Neuron (in vitro differentiated cells): ENCODE data around the gene PEF1.

Source experiments
- H2AFZ ChIP-seq: one replicate; pipeline ENCODE4 v1.6.1; 2013; ENCODE audit warnings: low read depth, mild to moderate bottlenecking, inconsistent platforms, low read length, moderate library complexity
- H3K27me3 ChIP-seq: one replicate; pipeline ENCODE4 v1.6.1; 2013; ENCODE audit warnings: low read length; ENCODE audit not compliant: insufficient read depth
- H3K36me3 ChIP-seq: one replicate; pipeline ENCODE4 v1.6.1; 2013; ENCODE audit warnings: low read length; ENCODE audit not compliant: insufficient read depth
- H3K4me1 ChIP-seq: one replicate; pipeline ENCODE4 v1.6.1; 2013; ENCODE audit warnings: low read length; ENCODE audit not compliant: insufficient read depth
- H3K4me3 ChIP-seq: 2 replicates; pipeline ENCODE4 v1.5.1; 2013; ENCODE audit warnings: mild to moderate bottlenecking, low read length, moderate library complexity
- H3K9me3 ChIP-seq: one replicate; pipeline ENCODE4 v1.6.1; 2013; ENCODE audit warnings: low read length

The PEF1 gene

DNA sequence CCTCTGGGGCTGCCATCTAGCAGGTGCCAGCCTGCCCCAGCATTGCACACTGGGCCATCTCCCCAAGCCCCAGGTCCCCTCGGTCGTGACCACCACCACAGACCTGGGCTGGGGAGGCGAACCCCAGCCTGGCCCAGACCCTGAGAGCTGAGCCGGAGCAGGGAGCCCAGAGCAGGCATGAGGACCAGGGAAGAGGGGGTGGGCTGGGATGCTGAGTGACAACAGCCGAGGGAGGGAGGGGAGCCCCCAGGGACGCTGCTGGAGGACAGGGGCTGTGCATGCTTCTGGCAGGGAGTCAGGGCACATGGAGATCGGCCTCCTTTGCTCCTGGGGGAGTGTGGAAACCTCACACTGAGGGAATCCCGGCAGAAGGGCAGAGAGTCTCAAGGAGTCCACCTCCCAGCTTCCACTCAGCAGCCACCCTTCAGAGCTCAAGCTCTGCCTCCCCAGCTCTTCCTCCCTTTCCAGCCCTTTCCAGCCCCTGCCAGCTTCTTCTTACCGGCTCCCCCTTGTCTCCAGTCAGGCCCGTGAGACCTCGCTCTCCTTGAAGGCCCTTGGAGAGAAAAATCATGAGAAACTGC, 23.7 kb upstream of the PEF1 start:
- Histone ChIP-seq H3K4me1 (peaks cover 4% of the 10 kb centered on the region), H3K36me3 (no peaks in the 10 kb centered on the region), H3K27me3 (peaks cover 74% of the 10 kb centered on the region), H3K4me3 (no peak overlapping the region), H3K9me3 (no peaks in the 10 kb centered on the region), H2AFZ (no peak overlapping the region)

DNA sequence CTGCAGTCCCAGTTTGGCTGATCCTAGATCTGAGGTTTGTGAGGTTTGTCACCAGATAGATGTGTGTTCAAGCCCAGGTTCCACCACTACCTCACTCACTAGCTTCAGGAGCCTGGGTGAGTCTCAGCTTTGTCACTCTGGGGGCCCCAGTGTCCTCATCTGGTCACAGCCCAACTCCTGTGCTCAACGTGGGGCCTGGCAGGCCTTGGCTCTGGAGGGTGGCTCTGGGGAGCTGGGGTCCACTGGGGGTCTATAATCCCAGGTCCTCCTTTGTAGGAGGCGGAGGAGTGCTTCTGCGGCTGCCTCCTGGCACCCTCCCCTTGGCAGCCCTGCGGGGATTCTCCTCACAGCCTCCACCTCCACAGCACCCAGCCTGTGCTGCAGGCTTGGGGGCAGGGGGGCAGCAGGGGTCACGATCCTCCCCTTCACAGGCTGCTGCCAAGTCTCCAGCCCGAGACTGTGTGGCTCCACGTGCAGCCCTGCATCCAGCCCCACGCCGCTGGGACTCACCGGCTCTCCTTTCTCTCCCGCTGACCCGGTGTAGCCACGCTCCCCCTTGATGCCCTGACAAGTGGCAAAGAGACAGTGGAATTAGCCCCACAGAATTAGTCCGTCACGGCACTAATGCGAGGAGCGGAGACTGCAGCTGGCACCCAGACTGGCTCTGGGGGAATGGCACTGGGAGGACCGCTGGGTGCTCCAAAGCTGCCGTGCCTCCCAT, 22.5 kb upstream of the PEF1 start:
- H3K27me3 ChIP-seq: peaks cover 62% of the 10 kb centered on the region
- no peaks in the 10 kb centered on the region for H3K9me3 ChIP-seq
- peaks cover 4% of the 10 kb centered on the region for H3K4me1 ChIP-seq
- no peaks in the 10 kb centered on the region for H3K36me3 ChIP-seq
- H3K4me3 ChIP-seq: no peak overlapping the region
- no peak overlapping the region for H2AFZ ChIP-seq

DNA sequence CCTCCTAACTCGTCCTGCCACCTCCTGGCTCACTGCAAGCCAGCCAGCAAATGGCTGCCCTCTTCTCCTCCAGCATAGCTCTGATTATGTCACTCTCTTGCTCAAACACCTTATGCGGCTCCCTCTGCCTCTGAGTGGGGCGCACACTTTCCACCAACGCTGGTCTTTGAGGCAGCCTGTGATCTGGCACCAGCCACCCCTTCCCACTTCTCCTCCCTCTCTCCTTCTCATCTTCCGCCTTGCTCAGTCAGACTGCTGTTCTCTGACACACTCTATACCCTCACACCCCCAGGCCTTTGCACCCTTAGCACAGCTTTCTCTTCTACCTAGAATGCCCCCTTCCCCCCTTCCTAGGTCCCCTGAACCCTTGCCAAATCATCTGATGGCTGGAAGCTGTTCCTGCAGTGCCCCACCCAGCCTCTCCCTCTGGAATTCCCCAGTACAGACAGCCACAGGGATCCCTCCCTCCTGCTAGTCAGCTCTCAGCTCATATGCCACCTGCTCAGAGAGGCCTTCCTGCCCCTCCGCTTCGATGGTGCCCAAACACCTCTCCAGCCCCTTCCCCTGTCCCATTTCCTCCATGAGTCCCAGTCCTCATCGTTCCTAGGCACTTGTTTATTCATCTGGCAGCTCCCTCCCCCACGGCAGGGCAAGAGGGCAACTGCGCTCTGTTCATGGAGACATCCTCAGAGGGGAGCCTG, 21.7 kb upstream of the PEF1 start:
- peaks cover 54% of the 10 kb centered on the region for H3K27me3 ChIP-seq
- H3K36me3 ChIP-seq: no peaks in the 10 kb centered on the region
- H2AFZ ChIP-seq: no peak overlapping the region
- peaks cover 4% of the 10 kb centered on the region for H3K4me1 ChIP-seq
- no peak overlapping the region for H3K4me3 ChIP-seq
- no peaks in the 10 kb centered on the region for H3K9me3 ChIP-seq

DNA sequence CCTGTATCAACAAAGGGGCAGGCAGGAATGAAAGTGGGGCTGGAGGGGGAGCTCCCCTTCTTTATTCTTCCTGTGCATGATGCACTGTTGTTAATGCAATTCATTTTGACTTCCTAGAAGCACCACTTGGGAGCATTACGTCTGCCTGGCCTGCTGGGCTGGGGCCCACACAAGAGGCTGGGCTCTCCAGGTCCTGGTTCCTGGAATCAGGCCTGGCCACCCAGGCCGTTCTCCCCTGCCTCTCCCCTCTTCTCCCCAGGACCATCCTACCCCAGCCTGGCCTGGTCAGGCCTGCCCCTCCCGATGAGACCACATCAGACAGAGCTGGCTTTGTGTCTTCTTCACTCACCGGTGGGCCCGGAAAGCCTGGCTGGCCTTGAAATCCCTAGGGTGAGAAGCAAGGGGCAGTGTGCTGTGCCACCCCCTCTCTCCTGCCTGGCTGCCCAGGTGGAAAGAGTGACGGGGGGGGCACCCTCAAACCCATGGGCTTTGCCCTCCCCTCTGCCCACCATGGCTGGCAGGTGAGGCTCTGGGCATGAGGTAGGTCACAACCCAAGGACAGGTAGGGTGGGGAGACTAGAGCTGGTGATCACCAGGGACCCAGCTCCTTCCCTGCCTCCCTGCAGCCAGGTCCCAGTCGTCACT, 20.7 kb upstream of the PEF1 start:
- Histone ChIP-seq H3K4me1 (peaks cover 4% of the 10 kb centered on the region), H3K4me3 (no peak overlapping the region), H3K27me3 (peaks cover 53% of the 10 kb centered on the region), H2AFZ (no peak overlapping the region), H3K9me3 (no peaks in the 10 kb centered on the region), H3K36me3 (no peaks in the 10 kb centered on the region)

DNA sequence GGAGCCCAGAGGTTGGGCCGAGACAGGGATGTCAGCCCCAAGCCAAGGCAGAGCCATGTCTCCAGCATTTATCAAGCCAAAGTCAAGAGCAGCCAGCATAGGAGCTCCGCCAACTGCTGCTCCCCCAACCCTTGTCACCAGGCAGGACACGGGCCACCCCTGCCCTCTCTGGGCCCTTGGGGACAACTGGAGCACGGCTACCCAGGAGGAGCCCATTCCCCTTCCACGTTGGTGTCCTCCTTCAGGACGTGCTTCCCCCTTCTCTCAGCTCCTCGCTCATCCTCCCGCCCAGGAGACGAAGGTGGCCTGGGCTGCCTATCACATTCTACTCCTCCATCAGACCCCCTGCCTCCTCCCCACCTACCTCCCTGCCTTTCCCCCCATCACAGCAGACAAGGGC, 19.9 kb upstream of the PEF1 start:
- H3K9me3 ChIP-seq: no peaks in the 10 kb centered on the region
- peaks cover 44% of the 10 kb centered on the region for H3K27me3 ChIP-seq
- peaks cover 4% of the 10 kb centered on the region for H3K4me1 ChIP-seq
- no peak overlapping the region for H2AFZ ChIP-seq
- H3K36me3 ChIP-seq: no peaks in the 10 kb centered on the region
- no peak overlapping the region for H3K4me3 ChIP-seq

DNA sequence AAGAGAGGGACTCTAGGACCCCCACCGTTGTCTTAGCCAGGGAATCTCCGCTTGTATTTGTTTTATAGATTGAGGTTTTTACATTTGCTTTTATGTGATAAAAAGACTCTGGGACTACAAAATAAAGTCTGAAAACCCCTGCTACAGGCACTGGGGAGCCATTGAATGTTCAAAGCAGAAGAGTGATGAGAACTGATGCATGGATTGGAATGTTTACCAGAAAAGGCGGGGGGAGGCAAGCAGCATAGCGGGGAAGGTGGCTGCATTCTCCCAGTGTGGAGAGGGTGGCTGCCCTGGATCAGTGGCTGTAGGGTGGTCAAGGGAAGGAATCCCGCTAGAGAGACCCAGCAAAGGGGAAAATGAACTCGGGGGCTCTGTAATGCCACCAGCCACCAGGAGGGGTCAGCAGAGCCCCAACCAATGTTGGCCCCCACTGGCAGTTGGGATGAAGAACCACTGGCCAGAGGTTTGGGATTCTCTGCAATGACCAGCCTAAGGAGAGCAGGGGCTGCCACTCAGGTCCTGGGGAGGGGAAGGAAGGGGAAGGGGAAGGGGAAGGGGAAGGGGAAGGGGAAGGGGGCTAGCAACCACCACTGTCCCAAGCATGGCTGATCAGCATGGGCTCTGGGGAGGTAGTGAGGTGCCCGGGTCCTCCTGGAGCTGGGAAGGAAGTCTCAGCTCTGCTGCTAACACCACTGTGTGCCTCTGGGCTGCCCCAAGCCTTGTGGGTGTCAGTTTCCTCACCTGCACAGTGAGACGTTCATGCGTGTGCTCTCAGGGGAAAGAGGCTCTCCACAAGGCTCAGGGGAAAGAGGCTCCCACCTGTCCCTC, 19.2 kb upstream of the PEF1 start:
- Histone ChIP-seq H3K27me3 (peaks cover 39% of the 10 kb centered on the region), H3K4me1 (peaks cover 4% of the 10 kb centered on the region), H2AFZ (no peak overlapping the region), H3K9me3 (no peaks in the 10 kb centered on the region), H3K4me3 (no peak overlapping the region), H3K36me3 (no peaks in the 10 kb centered on the region)

DNA sequence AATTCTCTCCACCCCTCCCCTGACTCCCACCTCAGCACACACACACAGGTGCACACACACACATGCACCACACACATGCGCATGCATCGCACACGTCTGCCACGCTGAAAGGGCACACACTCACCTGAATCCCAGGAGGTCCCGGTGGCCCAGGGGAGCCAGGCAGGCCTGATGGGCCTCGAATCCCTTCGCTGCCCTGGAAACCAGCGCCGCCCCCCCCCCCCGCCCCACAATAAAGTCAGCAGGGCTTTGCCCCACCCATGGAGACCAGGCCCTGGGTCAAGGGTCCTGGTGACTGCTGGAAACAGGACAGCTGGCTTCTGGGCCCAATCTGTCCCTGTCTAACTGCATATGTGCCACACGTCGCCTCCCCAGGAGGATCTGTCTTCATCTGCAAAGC, 17.8 kb upstream of the PEF1 start:
- Histone ChIP-seq H3K4me1 (peaks cover 4% of the 10 kb centered on the region), H3K9me3 (no peaks in the 10 kb centered on the region), H2AFZ (no peak overlapping the region), H3K4me3 (no peak overlapping the region), H3K36me3 (no peaks in the 10 kb centered on the region), H3K27me3 (peaks cover 27% of the 10 kb centered on the region)

- Histone ChIP-seq H2AFZ (no peak overlapping the region), H3K4me1 (peaks cover 4% of the 10 kb centered on the region), H3K27me3 (peaks cover 24% of the 10 kb centered on the region), H3K36me3 (no peaks in the 10 kb centered on the region), H3K4me3 (no peak overlapping the region), H3K9me3 (no peaks in the 10 kb centered on the region)
These were observed 17.2 kb upstream of the PEF1 start for GRCh38 chr1:31661856-31662255.

GRCh38 chr1:31660871-31661455, 16.3 kb upstream of the PEF1 start:
- H3K36me3 ChIP-seq: no peaks in the 10 kb centered on the region
- H3K4me3 ChIP-seq: no peak overlapping the region
- H3K9me3 ChIP-seq: no peaks in the 10 kb centered on the region
- no peaks in the 10 kb centered on the region for H3K4me1 ChIP-seq
- H2AFZ ChIP-seq: no peak overlapping the region
- H3K27me3 ChIP-seq: peaks cover 21% of the 10 kb centered on the region

GRCh38 chr1:31659889-31660288, 15.2 kb upstream of the PEF1 start:
- H3K9me3 ChIP-seq: no peaks in the 10 kb centered on the region
- no peak overlapping the region for H2AFZ ChIP-seq
- H3K36me3 ChIP-seq: no peaks in the 10 kb centered on the region
- no peaks in the 10 kb centered on the region for H3K4me1 ChIP-seq
- H3K27me3 ChIP-seq: peaks cover 15% of the 10 kb centered on the region
- no peak overlapping the region for H3K4me3 ChIP-seq

GRCh38 chr1:31658721-31659120, 14.0 kb upstream of the PEF1 start:
- H3K4me3 ChIP-seq: no peak overlapping the region
- no peaks in the 10 kb centered on the region for H3K36me3 ChIP-seq
- H3K4me1 ChIP-seq: no peaks in the 10 kb centered on the region
- H2AFZ ChIP-seq: no peak overlapping the region
- peaks cover 15% of the 10 kb centered on the region for H3K27me3 ChIP-seq
- H3K9me3 ChIP-seq: no peaks in the 10 kb centered on the region

- no peak overlapping the region for H2AFZ ChIP-seq
- H3K27me3 ChIP-seq: peaks cover 17% of the 10 kb centered on the region
- no peaks in the 10 kb centered on the region for H3K36me3 ChIP-seq
- H3K4me3 ChIP-seq: no peak overlapping the region
- no peaks in the 10 kb centered on the region for H3K4me1 ChIP-seq
- no peaks in the 10 kb centered on the region for H3K9me3 ChIP-seq
These were observed 13.4 kb upstream of the PEF1 start for GRCh38 chr1:31657972-31658510.
